Esophagus muscularis mucosa (tissue), 4 donors: Measurements from ENCODE around the gene C19orf33. TPM values are rescaled to one million over a fixed set of nuclear protein-coding genes. Genes with fewer than 3 reads are reported as not detected.
"Not testable (repeated sequence)": the region's sequence is repeated elsewhere in the genome, so short reads cannot be mapped to it uniquely, and the experiment has no call there.

Source experiments
- DNase-seq: peaks from one replicate; pipeline ENCODE4 v3.0.0-alpha.2; 2017; ENCODE audit errors: extremely low spot score
- H3K27ac ChIP-seq, 4 donors: fragments of 200-600 bp; sonication (generic); replicated peaks in 1 of 4; 1 replicate in 3 of 4; 2 replicates in 1 of 4; pipeline ENCODE4 v1.5.1; 2016 to 2019; ENCODE audit warnings: mild to moderate bottlenecking in 1 of 4
- H3K27me3 ChIP-seq, 4 donors: fragments of 200-600 bp; sonication (generic); one replicate each; pipeline versions ENCODE4 v1.5.1 to v1.6.0; 2016 to 2019
- H3K36me3 ChIP-seq, 4 donors: fragments of 200-600 bp; sonication (generic); one replicate each; pipeline ENCODE4 v1.5.1; 2016 to 2019
- H3K4me1 ChIP-seq, 4 donors: fragments of 200-600 bp; sonication (generic); one replicate each; pipeline ENCODE4 v1.5.1; 2016 to 2019
- H3K4me3 ChIP-seq, 4 donors: fragments of 200-600 bp; sonication (generic); 1 replicate in 2 of 4; 2 replicates in 2 of 4; pipeline ENCODE4 v1.5.1; 2016 to 2019; ENCODE audit warnings: mild to moderate bottlenecking in 4 of 4, moderate library complexity in 1 of 4
- H3K9me3 ChIP-seq, 4 donors: fragments of 200-600 bp; sonication (generic); 1 replicate in 3 of 4; 2 replicates in 1 of 4; pipeline ENCODE4 v1.5.1; 2016 to 2019
- EP300 ChIP-seq: sonication (generic); formaldehyde crosslinking; IDR thresholded peaks from one replicate; pipeline ENCODE4 v1.6.1; 2017; ENCODE audit warnings: antibody characterized with exemption
- POLR2A ChIP-seq: fragments of 450-650 bp; IDR thresholded peaks from one replicate; pipeline ENCODE4 v1.6.1; 2017; ENCODE audit warnings: antibody characterized with exemption, moderate library complexity, mild to moderate bottlenecking, low read depth
- POLR2AphosphoS5 ChIP-seq, 2 donors: sonication (generic); formaldehyde crosslinking; IDR thresholded peaks; one replicate each; pipeline ENCODE4 v1.6.1; 2017; ENCODE audit warnings: antibody characterized with exemption in 2 of 2
- WGBS: methylation state at CpG from one replicate; pipeline ENCODE4 v1.1.5; 2018; 5-methylcytosine and 5-hydroxymethylcytosine counted together
- intact Hi-C: fragments of 100-400 bp; cut with DNase I; formaldehyde crosslinking; loops from one replicate; pipeline ENCODE4 v1.15.1; 2023
- total RNA-seq, 4 donors: library from RNA; depleted of rRNA; stranded (reverse); fragments of >200 nt; gene quantifications; one replicate each; pipeline versions ENCODE4 v1.1.0 to v1.2.1, GENCODE V29; 2016
- TF ChIP-seq, protein P1 (sequence below), 3 experiments: fragments of 200-600 bp in 2 of 3; fragments of 450-650 bp in 1 of 3; sonication (generic) in 2 of 3; IDR thresholded peaks; one replicate each; pipeline ENCODE4 v1.5.1; 2017 to 2019; ENCODE audit warnings: antibody characterized with exemption in 3 of 3, mild to moderate bottlenecking in 2 of 3, moderate library complexity in 1 of 3

C19orf33 gene
- total RNA-seq = 1 to 10 TPM; 7.8 to 8.6 (median 8.1) TPM

DNA sequence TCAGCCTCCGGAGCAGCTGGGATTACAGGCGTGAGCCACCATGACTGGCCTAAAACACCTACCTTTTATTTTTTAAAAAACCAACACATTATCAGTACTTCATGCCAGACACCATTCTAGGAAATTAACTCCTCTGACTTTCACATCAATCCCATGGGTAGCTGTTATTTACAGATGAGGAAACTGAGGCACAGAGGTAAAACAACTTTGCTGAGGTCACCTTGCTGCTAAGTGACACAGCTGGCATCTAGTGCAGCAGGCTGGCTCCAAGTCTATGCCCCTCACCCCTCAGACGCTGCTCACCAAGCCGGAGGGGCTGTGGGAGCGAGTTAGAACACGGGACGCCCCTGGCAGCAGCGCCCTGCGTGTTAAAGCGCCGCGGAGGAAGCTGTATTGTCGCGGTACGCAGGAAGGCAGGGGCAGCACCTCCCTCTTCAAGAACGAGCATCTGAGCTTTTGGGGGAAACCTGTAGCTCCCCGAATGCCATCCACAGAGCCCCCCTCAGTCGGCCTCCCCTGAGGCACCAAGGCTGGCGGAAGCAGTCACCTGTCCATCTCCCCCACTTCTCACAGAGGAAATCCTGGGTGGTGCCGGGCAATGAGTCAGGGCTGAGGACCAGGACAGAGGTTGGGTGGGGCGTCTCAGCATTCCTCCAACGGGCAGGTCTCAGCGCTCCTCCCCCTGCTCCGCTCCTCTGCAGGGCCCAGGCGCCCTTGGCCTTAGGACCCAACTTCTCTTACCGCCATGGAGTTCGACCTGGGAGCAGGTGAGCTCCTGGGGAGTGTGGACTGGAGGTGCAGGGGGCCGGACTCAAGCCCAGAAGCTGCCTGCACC lies at the start of gene C19orf33:
Gene C19orf33, plus strand, starts transcription at position 735 of the 835 bp plus-strand sequence. Its CDS starts 11 bp downstream, at position 746.
- intact Hi-C loops = no loop called here
- Histone ChIP-seq H3K27me3 (no peaks in the 10 kb centered on the region), H3K9me3 (no peaks in the 10 kb centered on the region), H3K27ac (peak within 1 kb of the TSS in 2 of 4 donors; percentile 43 to 54), H3K4me3 (peak within 1 kb of the TSS in 3 of 4 donors; percentile 13 to 42 (median 20)), H3K4me1 (peaks cover 0 to 3% (median 0%) of the 10 kb centered on the region in 4 donors), H3K36me3 (peaks cover 13 to 45% (median 34%) of the 10 kb centered on the region in 4 donors)
- DNase-seq = no peak
- TF ChIP-seq POLR2AphosphoS5 (IDR thresholded peaks at IDR 0.05) = peak; percentile 15 to 36
- TF ChIP-seq, protein P1, sequence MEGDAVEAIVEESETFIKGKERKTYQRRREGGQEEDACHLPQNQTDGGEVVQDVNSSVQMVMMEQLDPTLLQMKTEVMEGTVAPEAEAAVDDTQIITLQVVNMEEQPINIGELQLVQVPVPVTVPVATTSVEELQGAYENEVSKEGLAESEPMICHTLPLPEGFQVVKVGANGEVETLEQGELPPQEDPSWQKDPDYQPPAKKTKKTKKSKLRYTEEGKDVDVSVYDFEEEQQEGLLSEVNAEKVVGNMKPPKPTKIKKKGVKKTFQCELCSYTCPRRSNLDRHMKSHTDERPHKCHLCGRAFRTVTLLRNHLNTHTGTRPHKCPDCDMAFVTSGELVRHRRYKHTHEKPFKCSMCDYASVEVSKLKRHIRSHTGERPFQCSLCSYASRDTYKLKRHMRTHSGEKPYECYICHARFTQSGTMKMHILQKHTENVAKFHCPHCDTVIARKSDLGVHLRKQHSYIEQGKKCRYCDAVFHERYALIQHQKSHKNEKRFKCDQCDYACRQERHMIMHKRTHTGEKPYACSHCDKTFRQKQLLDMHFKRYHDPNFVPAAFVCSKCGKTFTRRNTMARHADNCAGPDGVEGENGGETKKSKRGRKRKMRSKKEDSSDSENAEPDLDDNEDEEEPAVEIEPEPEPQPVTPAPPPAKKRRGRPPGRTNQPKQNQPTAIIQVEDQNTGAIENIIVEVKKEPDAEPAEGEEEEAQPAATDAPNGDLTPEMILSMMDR (IDR thresholded peaks at IDR 0.05) = no peak
- 64% methylated on average over 15 of the region's 28 CpGs for WGBS

DNA sequence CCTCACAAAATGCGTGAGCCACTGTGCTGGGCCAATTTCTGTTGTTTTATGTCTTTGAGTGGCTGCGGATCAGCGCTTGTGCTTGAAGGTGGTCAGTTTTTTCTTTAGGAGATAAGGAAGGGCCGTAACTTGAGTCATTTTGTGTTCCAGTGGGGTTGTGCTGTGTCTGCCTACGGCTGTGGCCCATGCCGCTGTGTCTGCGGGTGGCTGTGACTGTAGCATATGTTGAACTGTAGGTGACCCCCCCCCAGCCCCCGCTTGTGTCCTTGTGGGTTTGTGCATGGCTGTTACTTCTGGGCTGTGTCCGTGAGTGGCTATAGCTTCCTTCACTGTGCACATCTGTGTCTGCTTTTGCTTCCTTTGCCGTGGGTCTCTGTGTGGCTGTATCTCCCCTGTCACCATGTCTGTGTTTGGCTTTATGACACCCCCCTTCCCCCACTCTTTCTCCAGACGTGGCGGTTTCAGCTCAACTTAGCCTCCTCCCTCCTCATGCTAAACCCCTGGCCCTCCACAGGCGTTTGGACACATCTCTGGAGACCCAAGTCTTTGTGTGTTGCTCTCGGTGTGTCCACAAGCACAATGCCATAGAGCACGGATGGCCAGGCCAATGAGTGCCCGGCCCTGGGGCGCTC lies 48.6 kb upstream of the C19orf33 start:
- peak overlapping the region; percentile 66 to 86 (median 70) for H3K4me3 ChIP-seq
- H3K4me1 ChIP-seq = peaks cover 18 to 57% (median 56%) of the 10 kb centered on the region in 4 donors
- H3K27me3 ChIP-seq = peaks cover 0 to 8% (median 0%) of the 10 kb centered on the region in 4 donors
- 34% methylated on average over 14 of the region's 17 CpGs for WGBS
- TF ChIP-seq, protein P1 (IDR thresholded peaks at IDR 0.05) = no peak
- TF ChIP-seq EP300 (no peak), POLR2A (no peak), POLR2AphosphoS5 (IDR thresholded peaks at IDR 0.05) (no peak)
- peak overlapping the region; percentile 90 to 96 (median 92) for H3K27ac ChIP-seq
- no peaks in the 10 kb centered on the region for H3K9me3 ChIP-seq
- peaks cover 0 to 7% (median 0%) of the 10 kb centered on the region in 4 donors for H3K36me3 ChIP-seq
- intact Hi-C loops = no loop called here
- DNase-seq = no peak

DNA sequence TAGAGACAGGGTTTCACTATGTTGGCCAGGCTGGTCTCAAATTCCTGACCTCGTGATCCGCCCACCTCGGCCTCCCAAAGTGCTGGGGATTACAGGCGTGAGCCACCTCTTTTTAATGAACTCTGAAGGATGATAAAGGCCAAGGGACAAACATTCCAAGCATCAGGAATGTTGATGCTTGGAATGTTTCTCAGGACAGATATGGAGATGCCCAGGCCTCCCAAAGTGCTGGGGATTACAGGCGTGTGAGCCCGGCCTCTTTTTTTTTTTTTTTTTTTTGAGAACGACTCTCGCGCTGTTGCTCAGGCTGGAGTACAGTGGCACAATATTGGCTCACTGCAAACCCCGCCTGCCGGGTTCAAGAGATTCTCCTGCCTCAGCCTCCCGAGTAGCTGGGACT lies 42.1 kb upstream of the C19orf33 start:
- H3K36me3 ChIP-seq, H3K4me3 ChIP-seq, DNase-seq, H3K27ac ChIP-seq, H3K9me3 ChIP-seq, intact Hi-C loops: not testable (repeated sequence)
- Histone ChIP-seq H3K4me1 (peaks cover 13 to 16% (median 14%) of the 10 kb centered on the region in 4 donors), H3K27me3 (peaks cover 0 to 26% (median 13%) of the 10 kb centered on the region in 4 donors)
- WGBS = 93% methylated on average over 12 of the region's 12 CpGs

DNA sequence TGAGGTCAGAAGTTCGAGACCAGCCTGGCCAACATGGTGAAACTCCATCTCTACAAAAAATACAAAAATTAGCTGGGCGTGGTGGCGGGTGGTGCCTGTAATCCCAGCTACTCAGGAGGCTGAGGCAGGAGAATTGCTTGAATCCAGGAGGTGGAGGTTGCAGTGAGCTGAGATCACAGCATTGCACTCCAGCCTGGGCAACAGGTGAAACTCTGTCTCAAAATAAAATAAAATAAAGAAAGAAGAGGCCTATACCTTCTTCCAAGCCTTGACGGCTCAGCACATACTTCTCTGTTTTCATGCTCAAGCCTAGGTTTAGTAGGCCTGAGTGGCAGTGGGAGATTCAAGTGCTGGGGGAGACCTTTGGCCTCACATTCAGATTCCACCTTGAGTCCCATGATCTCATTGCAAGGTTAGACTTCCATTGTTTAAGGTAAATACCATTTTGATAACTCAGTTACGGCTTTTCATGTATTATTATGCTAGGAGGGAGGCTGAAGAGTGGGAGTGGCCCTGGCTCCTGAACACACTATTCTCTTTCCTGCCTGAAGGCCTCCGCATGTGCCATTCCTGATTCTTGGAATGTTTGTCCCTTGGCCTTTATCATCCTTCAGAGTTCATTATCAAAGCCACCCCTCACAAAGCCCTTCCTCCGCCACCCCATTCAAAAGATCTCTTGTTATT lies 41.3 kb upstream of the C19orf33 start:
- Histone ChIP-seq H3K4me3 (no peak overlapping the region), H3K36me3 (no peaks in the 10 kb centered on the region), H3K9me3 (no peaks in the 10 kb centered on the region), H3K27me3 (peaks cover 0 to 26% (median 13%) of the 10 kb centered on the region in 4 donors), H3K27ac (no peak overlapping the region), H3K4me1 (peaks cover 13 to 16% (median 14%) of the 10 kb centered on the region in 4 donors)
- no peak for DNase-seq
- TF ChIP-seq, protein P1 (IDR thresholded peaks at IDR 0.05) = no peak
- no peak for TF ChIP-seq POLR2A
- TF ChIP-seq EP300 = no peak
- intact Hi-C loops = no loop called here
- 95% methylated on average over 7 of the region's 7 CpGs for WGBS
